NCI-H2227 (cell line): Measurements from ENCODE around the gene SLC43A3.
"Not testable (repeated sequence)": the region's sequence is repeated elsewhere in the genome, so short reads cannot be mapped to it uniquely, and the experiment has no call there.

Source experiments
- DNase-seq: peaks from one replicate; lab custom pipeline; 2025; ENCODE audit not compliant: unreplicated experiment; lab: John Stamatoyannopoulos, UW

The SLC43A3 gene

GRCh38 chr11:57387289-57388030, 39.5 kb downstream of the SLC43A3 start:
- no peak for DNase-seq

- no peak for DNase-seq
Measured at GRCh38 chr11:57386178-57386940, 40.6 kb downstream of the SLC43A3 start.

GRCh38 chr11:57380975-57381374, 45.9 kb downstream of the SLC43A3 start, which contains the start of gene PRG3:
Gene PRG3 (minus strand): TSS chr11:57381150. CDS start chr11:57380708, 442 bp downstream.
- DNase-seq, result no peak

- DNase-seq, result no peak
Measured at GRCh38 chr11:57379732-57380131, 47.2 kb downstream of the SLC43A3 start.

- no peak for DNase-seq
Measured at GRCh38 chr11:57378186-57378585, 48.7 kb downstream of the SLC43A3 start.

GRCh38 chr11:57377107-57377506, 49.8 kb downstream of the SLC43A3 start:
- DNase-seq, result no peak

GRCh38 chr11:57376095-57377090, 50.5 kb downstream of the SLC43A3 start:
- DNase-seq, result no peak

- no peak for DNase-seq
Measured at GRCh38 chr11:57375490-57375889, 51.4 kb downstream of the SLC43A3 start.

GRCh38 chr11:57374966-57375365, 52.0 kb downstream of the SLC43A3 start:
- DNase-seq, result no peak

- DNase-seq, result no peak
Measured at GRCh38 chr11:57373146-57373545, 53.8 kb downstream of the SLC43A3 start.

- DNase-seq, result no peak
Measured at GRCh38 chr11:57370941-57371340, 56.0 kb downstream of the SLC43A3 start.

GRCh38 chr11:57370251-57370650, 56.7 kb downstream of the SLC43A3 start:
- DNase-seq, result no peak

- no peak for DNase-seq
Measured at GRCh38 chr11:57368845-57369232, 58.1 kb downstream of the SLC43A3 start.

GRCh38 chr11:57368106-57368844, 58.6 kb downstream of the SLC43A3 start:
- DNase-seq, result no peak

GRCh38 chr11:57364851-57365660, 61.9 kb downstream of the SLC43A3 start:
- no peak for DNase-seq

- DNase-seq, result no peak
Measured at GRCh38 chr11:57363131-57364080, 63.5 kb downstream of the SLC43A3 start.

GRCh38 chr11:57361926-57362325, 65.0 kb downstream of the SLC43A3 start:
- DNase-seq, result no peak

- DNase-seq, result not testable (repeated sequence)
Measured at GRCh38 chr11:57361420-57361819, 65.5 kb downstream of the SLC43A3 start.
